NCI-H446 (cell line): ENCODE results near the gene ADK.
"Not testable (repeated sequence)": the region's sequence is repeated elsewhere in the genome, so short reads cannot be mapped to it uniquely, and the experiment has no call there.

Experiments
- DNase-seq, 2 experiments: peaks; one replicate each; lab custom pipeline; 2025; lab: John Stamatoyannopoulos, UW

ADK gene

DNA sequence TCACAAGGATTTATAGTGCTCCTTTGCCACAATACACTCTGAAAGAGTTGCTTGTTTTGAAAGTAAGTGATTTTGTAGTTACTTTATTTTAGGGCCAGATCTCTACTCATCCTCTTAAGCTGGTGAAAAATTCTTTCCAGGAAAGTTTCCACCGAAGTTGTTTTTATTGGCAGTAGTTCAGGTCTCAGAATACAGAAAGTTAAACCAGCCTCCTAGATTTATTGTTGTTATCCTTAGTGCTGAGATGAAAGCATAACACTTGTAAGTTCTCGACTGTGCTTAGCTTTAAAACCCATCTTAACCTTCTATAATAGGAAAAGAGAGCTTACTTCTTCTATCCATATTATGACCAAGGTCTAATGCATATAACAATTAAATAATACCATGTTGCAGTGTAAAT lies 5.9 kb upstream of the ADK start:
- no peak for DNase-seq

DNA sequence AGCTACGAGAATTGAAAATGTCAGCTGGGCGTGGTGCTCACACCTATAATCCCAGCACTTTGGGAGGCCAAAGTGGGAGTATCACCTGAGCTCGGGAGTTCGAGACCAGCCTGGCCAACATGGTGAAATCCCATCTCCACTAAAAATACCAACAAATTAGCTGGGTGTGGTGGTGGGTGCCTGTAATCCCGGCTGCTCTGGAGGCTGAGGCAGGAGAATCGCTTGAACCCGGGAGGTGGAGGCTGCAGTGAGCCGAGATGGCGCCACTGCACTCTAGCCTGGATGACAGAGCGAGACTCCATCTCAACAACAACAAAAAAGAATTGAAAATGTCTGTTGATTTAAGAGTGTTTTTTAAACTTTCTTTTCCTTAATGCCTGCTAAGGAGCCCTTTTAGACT lies 4.0 kb upstream of the ADK start:
- DNase-seq = not testable (repeated sequence)

DNA sequence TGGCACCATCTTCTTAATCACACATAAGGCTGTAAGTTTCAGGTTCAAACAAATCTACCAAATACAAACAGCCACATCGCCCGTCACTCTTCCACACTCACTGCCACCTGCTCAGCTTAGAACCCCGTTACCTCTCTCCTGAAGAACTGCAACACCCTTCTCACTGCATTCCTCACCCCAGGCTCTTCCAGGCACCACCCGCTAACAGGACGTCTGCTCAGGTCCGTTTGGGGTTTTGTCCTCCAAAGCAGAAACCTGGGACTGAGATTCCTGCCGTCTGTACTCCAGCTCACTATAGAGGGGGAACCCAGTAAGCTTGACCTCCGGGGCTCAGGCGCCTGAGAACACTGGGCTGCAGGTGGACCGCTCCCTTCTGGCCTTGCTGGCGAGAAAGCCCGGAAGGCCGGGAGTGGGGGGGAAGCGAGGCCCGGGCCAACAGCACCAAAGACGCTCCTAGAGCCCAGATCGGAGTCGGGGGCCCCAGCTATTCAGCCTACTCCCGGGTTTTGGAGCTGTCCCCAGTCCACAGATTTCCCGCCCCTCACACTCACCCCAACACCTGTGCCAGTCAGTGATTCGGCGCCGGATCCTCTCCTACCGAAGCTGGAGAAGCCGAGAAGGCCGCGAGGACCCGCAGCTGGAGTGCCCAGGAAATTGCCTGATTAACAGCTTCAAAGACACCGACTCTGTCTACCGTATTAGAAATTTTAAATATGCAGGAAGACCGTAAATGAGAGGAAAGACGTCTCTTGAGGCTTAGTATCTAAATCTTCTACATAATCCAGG lies 624 bp upstream of the ADK start, which contains the start of gene AP3M1:
Gene AP3M1 (minus strand): TSS at position 625 of the 786 bp plus-strand sequence. CDS start 12,449 bp downstream, outside the sequence.
- peak in 1 of 2 experiments; percentile 93 for DNase-seq

DNA sequence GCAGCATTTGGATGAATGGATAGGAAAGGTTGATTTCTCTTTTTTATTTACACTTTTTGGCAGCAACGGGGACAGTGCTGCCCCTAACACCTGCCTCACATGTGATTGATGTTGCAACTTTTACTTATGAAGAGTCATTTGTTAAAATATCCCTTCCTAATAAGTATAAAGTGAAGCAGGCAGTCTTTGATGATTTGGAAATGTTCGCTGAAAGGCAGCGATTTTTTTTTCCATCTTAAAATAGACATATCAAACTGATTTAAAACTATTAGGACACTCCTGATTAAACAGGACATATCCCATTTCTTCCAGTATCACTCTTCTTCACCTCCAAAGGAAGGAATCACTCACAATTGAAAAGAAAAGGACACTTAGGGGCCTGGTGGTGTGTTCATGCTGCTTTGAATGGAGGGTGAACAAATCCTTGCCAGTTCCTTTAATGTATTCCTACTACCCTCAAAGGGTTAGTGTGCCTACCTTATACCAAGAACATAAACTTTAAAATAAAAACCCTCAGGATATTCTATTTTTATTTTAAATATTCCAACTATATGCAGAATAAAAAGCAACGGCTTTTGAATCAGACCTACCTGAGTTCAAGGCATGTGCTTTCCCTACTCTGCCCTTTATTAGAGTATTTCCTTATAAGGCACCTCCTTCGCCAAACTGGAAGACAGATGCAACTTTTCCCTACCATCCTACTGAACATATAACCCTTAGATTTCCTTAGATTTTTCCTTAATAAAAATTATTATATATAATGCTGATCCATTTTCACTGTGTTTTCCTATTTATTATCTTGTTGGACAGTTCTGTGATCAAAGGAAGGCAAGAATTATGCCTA lies 1.1 kb downstream of the ADK start:
- DNase-seq = no peak

DNA sequence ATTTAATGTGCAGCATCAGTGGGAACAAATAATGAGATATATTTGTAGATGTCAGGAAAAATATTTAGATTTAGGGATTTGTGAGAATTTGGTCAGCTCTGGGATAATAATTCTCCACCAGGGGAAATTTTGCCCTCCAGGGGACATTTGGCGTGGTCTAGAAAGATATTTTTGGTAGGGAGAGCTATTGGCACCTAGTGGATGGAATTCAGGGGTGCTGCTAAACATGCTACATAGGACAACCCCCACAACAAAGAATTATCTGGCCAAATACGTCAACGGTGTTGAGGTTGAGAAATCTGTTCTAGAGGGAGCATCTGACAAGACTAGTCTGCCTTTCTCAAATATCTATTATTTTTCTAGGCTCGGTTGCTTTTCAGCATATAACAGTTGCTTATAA lies 2.1 kb downstream of the ADK start:
- DNase-seq = no peak

DNA sequence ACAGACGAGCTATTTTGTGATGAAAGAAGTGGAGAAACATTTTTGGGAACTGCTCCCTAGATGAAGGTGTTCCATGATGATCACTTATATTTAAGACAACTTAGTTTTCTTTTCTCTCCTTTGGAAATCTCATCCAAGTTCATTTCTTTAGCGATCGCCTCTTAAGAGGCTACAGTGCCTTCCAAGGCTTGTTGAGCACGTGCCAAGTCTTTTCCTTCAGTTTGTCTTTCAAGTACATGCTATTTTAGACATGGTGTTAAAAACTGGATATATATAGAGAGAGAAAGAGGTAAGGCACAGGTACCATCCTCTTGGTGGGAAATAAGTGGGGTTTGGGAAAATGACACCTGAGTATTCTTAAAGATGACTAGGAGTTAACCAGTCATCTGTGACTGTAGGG lies 2.7 kb downstream of the ADK start:
- no peak for DNase-seq

DNA sequence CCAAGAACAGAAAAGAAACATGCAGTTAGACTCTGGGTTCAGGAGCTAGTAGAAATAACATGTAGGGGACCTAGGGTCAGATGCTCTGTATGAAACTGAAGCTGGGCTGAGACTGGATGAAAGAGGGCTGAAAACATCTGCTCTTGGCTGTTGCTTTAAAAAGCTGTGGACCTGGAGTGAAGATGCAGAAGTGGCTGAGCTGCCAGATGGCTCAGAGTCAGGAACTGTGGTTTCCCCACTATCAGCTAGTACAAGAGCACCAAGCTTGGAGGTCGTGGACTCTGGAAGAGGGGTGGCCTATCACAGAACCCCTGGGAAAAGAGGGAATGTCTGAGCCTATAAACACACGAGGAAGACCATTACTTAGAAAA lies 5.9 kb downstream of the ADK start:
- peak in 1 of 2 experiments; percentile 35 for DNase-seq

DNA sequence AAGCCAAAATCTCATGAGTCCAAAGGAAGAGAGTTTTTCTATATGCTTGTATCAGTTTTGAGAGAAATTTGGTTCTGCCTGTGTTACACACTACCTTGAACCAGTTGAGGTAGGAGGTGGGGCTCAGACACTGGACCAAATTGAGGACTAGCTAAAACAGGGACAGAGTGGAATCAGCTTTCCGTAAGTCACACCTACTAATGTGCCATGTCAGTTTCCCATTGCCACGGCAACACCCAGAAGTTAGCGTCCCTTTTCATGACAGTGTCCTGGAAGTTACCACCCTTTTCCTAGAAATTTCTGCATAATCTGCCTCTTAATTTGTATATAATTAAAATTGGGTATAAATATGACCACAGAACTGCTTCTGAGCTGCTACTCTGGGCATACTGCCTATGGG lies 9.0 kb downstream of the ADK start:
- no peak for DNase-seq

DNA sequence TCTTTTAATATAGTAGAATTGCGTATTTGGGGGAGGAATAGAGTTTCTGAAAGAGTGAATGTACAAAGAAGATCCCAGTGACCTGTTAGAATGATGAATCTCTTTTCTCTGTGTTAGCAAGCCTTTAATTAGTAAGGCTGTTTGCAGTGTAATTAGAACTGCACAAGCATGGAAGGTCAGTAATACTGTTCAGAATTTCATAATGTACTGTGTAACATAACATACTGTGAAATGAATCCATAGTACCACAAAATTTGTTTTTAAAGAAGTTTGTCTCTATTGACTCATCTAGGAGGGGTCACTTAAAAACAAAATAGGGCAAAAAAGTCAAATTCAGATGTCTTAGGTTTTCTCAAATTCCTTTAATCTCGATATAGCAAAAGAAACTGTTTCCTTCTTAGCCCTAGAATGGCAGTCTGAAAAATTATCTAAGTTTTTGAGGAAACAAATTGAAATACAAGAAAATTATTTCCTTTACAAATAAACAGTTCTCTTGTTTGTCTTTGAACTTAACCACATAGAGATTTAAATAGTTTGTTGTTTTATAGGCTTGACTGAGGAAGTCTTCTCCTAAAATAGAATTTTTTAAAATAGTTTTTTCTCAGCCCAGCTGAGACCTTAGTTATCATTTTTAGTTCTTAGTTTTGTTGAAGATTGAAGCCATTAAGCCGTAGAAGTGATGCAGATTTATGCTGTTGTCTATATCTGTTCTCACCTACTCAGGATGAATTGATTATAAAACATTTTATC lies 12.5 kb downstream of the ADK start:
- DNase-seq = no peak

DNA sequence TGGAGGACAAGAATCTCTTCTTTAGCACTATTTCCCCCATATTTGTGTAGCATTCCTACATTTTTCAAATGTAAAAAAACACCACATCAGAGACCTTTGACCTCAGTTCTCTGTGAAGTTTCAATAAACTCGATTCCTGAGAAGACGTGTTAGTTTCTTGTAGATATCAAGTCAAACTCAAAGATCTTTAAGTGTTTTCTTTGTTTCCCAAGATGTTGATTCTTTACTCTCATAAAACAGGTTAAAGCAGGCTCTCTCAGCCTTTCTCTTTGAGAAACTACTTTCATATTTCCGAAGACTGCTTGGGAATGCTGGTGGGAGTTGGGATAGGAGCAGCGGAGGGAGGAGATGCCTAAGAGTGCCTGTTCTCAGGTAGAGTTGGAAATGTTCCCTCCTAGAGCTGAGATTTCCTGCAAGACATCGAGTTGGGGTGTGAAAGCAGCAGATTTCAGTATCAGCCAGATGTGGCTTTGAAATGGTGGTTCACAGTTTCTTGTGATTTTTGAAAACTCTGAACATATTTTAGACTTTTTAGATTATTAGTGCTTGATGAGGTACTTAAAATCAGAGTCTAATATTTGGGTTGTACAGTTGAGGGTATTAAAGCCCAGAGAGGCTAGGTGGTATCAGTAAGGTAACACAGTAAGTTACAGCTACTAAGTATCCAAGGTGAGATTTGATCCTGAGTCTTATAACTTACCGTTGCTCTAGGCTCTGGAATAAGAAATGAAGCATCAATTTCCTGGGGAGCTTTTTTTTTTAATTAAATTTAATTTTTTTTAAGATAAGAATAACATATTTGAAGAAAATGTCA lies 13.9 kb downstream of the ADK start:
- DNase-seq = no peak

DNA sequence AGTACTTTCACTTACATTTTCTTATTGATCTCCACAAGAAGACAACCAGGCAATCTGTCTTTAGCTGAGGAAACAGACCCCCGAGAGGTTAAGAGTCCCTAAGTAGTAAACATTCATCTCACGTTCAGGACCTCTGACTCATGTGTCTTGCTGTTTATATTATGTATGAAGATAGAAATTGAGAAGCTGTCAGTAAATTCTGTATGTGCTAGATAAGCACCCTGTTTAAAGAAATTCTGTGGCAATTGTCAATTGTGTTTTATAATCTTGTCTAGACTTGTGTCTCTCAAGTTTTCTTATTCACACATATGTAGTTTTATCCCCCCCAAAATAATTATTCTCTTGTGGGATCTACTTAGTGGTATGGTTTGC lies 14.5 kb downstream of the ADK start:
- DNase-seq = no peak

DNA sequence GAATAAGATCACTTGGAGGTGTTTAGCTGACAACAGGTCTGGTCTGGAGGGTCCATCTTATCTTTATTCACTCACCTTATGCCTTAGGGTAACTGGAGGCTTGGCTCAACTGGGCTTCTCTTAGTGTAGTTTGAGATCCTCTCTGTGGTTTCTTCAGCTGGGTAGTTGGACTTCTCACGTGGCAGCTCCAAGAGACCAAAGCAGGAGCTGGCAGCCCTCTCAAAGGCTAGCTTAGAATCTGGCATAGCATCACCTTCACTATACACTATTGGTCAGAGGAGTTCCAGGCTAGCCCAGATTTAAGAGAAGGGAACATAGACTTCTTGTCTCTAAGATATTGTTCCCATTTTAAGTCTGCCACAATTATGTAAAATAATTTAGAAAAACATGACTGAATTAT lies 16.4 kb downstream of the ADK start:
- DNase-seq = no peak

DNA sequence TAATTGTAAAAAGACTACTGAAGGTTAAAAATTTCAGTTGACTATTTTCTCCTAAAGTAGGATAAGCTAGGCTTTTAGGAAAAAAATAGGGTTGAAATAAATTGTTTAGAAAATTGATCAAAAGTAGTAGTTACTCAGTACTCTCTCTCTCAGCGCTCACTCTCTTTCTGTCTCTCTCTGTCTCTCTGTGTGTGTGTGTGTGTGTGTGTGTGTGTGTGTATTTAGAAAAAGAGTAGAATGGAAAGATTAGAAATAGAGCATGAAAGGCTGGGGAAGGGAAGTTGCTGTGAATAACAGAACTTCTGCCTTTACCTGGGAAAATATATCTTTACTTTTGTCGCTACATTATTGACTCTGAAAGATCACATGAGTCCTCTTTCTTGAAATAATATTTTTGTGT lies 20.6 kb downstream of the ADK start:
- DNase-seq = no peak

DNA sequence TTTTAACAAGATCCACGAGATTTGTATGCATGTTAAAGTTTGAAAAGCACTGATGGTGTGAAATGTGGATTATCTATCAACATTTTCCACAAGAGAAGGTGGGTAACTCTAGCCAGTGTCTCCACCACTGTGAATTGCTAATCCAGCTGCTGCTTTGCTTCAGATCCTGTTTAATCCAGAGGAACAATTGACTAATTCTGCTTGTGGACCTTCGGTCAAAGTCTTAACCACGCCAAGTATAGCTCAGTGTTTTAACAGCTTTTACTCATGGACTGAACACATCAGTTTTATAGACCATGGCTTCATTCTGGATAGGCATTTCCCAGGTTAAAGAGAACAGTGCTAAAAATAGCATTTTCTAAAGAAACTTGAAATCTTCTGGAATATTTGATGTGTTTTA lies 23.5 kb downstream of the ADK start:
- DNase-seq = no peak

DNA sequence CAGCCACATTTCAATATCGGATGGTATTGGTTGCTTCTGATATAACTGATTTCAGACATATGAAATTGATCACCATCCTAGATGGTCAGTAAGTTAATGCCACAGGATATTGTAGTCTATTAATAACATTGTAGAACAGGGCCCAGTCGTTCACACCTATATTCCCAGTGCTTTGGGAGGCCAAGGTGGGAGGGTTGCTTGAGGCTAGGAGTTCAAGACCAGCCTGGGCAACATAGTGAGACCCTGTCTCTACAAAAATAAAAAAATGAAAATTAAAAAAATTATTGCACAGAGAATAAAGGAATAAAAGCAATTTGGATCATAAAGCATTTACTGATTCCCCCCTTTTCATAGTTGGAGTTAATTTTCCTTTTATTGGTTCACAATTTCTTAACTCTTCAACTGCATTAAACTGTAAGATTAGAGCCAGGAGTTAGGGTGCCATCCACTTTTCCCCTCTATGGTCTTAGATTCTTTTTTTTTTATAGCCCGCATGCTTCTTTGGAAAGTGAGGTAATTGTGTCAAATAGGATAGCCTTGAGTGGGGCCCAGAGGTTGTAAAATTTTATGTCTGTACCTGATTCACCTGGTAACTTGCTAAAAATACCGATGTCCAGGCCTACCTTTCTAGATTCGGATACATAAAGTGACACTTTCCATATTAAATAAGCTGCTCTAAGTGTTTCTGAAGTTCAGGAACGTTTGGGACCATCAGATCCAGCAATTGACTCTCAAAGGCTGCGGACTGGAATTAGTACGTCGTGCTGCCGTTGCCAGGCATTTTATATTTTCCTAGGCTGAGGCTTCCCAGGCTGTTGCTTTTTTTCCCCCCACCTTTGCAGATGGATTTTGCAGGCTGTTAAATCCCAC lies 24.7 kb downstream of the ADK start:
- no peak for DNase-seq

DNA sequence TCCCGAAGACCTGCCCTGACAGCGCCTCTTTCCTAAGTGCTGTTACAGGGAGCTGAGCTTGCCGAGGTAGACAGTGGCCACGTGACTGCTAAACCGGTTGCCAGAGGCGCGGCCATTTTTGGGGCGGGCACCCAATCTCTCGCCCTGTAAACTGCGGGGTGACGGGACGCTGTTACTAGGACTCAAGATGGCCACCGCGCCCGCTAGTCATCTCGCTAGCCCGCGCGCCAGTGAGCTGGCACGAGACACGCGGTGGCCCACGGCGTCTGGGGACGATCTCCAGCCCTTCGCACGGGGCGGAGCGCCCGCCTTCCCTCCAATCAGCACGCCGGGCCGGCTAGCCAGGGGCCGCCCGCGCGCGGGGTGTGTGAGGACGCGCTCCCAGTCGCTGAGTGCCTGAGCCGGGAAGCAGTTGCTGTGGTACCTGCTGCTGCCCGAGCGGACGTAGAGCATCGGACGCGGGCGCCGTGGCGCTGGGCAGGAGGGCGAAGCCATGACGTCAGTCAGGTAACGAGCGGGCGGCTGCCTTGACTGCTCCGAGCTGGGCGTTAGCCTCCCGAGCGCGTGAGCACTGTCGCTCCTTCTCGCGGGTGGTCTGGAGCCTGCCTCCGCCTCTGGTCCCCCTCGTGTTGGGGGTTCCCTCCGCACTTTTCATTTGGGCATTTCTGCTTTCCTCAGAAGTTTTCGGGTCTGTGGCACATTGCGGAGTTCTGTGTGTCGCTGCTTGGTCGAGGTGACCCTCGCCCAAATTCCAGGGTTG lies 25.5 kb downstream of the ADK start:
- DNase-seq = peak; percentile 85 to 95

DNA sequence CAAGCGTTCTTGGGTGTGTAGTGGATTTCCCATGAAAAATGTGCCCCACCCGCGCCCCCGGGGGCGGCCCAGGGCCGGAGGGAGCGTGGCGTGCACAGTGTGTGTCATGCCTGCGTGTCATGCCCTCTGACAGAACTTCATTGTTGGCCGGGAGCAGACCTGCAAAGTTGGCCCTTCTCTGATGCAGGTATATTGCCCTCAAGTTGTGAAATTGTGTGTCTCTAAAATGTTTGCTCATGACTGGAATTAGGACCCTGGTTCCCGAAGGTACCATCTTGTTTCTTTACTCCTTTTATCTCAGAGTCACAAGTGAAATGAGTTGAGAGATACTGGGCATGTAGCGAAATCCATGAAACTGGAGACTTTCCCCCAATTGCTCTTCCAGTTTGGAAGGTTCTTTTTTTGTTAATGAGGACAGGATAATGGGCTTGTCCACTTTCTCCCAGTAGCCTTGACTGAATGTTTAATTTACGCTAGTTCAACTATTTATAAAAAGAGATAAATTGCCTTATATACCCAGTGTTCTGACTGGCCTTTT lies 26.2 kb downstream of the ADK start:
- no peak for DNase-seq

DNA sequence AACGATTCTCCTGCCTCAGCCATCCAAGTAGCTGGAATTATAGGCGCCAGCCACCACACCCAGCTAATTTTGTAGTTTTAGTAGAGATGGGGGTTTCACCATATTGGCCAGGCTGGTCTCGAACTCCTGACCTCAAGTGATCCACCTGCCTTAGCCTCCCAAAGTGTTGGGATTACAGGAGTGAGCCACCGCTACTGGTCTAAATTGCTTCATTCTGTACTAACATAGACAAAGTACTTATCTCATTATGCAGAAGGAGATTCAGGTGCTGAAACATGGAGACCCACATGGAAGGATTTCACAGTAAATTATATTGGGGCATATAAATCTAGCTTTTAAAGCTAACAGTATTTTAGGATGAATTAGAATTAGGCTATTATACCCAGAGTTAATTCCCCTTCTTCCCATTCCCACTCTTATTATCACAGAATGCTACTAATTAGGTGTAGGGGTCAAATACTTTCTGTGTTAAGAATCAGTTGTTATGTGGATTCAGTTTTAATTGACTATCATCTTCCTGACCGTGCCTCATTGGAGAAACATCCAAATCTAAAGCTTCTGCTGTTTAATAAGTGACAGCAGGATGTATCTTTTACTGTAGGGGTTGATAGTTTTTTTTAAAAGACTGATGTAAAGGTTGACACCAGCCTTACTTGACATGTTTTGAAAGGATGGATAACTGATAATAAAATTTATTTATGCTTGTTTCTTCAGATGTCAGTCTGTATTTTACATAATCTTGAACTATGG lies 27.2 kb downstream of the ADK start:
- DNase-seq = no peak

DNA sequence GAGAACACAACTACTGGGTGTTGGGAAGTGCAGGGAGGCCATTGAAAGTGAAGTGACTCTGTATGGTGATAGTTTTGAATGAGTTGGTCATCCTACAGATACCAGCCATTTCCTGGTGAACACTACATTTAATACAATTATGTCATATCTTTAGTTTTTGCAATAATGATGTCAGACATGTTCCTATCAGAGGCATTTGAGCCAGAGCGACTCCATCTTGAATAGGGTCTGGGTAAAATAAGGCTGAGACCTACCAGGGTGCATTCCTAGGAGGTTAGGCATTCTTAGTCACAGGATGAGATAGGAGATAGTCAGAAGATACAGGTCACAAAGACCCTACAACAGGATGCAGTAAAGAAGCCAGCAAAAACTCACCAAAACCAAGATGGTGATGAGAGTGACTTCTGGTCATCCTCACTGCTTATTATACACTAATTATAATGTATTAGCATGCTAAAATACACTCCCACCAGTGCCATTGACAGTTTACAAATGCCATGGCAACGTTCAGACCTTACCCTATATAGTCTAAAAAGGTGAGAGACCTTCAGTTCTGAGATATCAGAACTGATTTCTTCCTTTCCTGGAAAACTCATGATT lies 28.2 kb downstream of the ADK start:
- DNase-seq = no peak
